ENCODE measurements around the gene SPDEF. TPM values are rescaled to one million over a fixed set of nuclear protein-coding genes. Genes with fewer than 3 reads are reported as not detected.

SPDEF gene
- total and polyA plus RNA-seq, 2 of the 13 experiments (the other 11 are each of a cell fraction or from before 2014, with no cell fraction given), result not detected

GRCh38 chr6:34553146-34553545 lies 3.0 kb downstream of the SPDEF start:
- no peak for DNase-seq (ENCODE audit: low spot score)
- 7% methylated on average over 3 of the region's 4 CpGs for WGBS (ENCODE audit: low lambda C conversion rate)
- no TSS peak for BruUV-seq (replicated peaks)
- H3K27me3 ChIP-seq (ENCODE audit: control insufficient read depth in 1 of 2, insufficient read depth in 2 of 2, low read length in 2 of 2), result peaks cover 45 to 90% of the 10 kb centered on the region in 2 experiments
- TF ChIP-seq BCLAF1 (IDR thresholded peaks at IDR 0.05), result no peak
- no peak for TF ChIP-seq PHB2 (IDR thresholded peaks at IDR 0.05; ENCODE audit: partially characterized antibody)
- TF ChIP-seq ZBTB38 (CRISPR knock-in tag; IDR thresholded peaks at IDR 0.05), result no peak
- TF ChIP-seq ZNF556 (CRISPR knock-in tag; IDR thresholded peaks at IDR 0.05; ENCODE audit: borderline replicate concordance), result no peak
- no peak for TF ChIP-seq JUN (CRISPR knock-in tag; IDR thresholded peaks at IDR 0.05)
- TF ChIP-seq NR2F2 (IDR thresholded peaks at IDR 0.05; ENCODE audit: borderline replicate concordance, low read depth), result no peak
- no peak for TF ChIP-seq ZNF292 (CRISPR knock-in tag; IDR thresholded peaks at IDR 0.05; ENCODE audit: borderline replicate concordance, low read depth)
- no peak for TF ChIP-seq ZKSCAN8 (CRISPR knock-in tag; IDR thresholded peaks at IDR 0.05; ENCODE audit: borderline replicate concordance)
- TF ChIP-seq ZBTB40 (IDR thresholded peaks at IDR 0.05), result no peak
- TF ChIP-seq ZBTB40 (CRISPR knock-in tag; IDR thresholded peaks at IDR 0.05), result no peak
- no peak for TF ChIP-seq PBX2 (CRISPR knock-in tag; IDR thresholded peaks at IDR 0.05)
- no peak for TF ChIP-seq ATF1 (CRISPR knock-in tag; IDR thresholded peaks at IDR 0.05)
- no peak for TF ChIP-seq ZNF232 (CRISPR knock-in tag; IDR thresholded peaks at IDR 0.05; ENCODE audit: borderline replicate concordance)
- no peak for TF ChIP-seq TARDBP (CRISPR knock-in tag; IDR thresholded peaks at IDR 0.05)
- TF ChIP-seq ZNF792 (CRISPR knock-in tag; IDR thresholded peaks at IDR 0.05), result no peak
- H3K9me3 ChIP-seq (ENCODE audit: low read length), result no peaks in the 10 kb centered on the region
- H4K20me1 ChIP-seq (ENCODE audit: insufficient read depth, low read length), result no peaks in the 10 kb centered on the region
- H2AFZ ChIP-seq (ENCODE audit: low read length), result no peak overlapping the region
- ATAC-seq, result no peak
- H3K9ac ChIP-seq (ENCODE audit: insufficient read depth, low read depth, low read length), result no peak overlapping the region
- no peak overlapping the region for H3K4me2 ChIP-seq (ENCODE audit: low read depth, low read length)
- H3K36me3 ChIP-seq (replicated peaks in 1 of 2; ENCODE audit: control insufficient read depth in 1 of 2, insufficient read depth in 2 of 2, low read length in 2 of 2), result no peaks in the 10 kb centered on the region
- intact Hi-C loops (cut with micrococcal nuclease; ENCODE audit: unreplicated experiment) (no loop called here), in situ Hi-C loops (cut with HindIII; ENCODE audit: extremely low pct_ligation_motif_present, low pct_unique_long_range_greater_than_20kb) (no loop called here)
- H3K27ac ChIP-seq (ENCODE audit: extremely low read length, insufficient read depth, low read length), result no peak overlapping the region
- no peak overlapping the region for H3K4me3 ChIP-seq (replicated peaks in 1 of 3; ENCODE audit: insufficient read depth in 1 of 3, low read depth in 2 of 3, low read length in 3 of 3)
- ChIA-PET CTCF (ENCODE audit: low intra/inter-chr PET ratio, low total read pairs) (no interaction called here), POLR2A (no interaction called here)
- H3K79me2 ChIP-seq (ENCODE audit: insufficient read depth, low read length), result no peaks in the 10 kb centered on the region
- peaks cover 13% of the 10 kb centered on the region for H3K4me1 ChIP-seq (ENCODE audit: insufficient read depth, low read length)
- FAIRE-seq, result no peak

All from HepG2 (cell line).